GM12875 (cell line): ENCODE measurements around the gene PLTP.

Experiments
- H3K4me3 ChIP-seq: one replicate; pipeline ENCODE4 v1.5.1; 2011; ENCODE audit warnings: low read depth, low read length, control low read depth
- TF ChIP-seq, protein P1 (sequence below): IDR thresholded peaks from 2 replicates; pipeline ENCODE4 v1.5.1; 2011; ENCODE audit warnings: low read depth, mild to moderate bottlenecking, control low read depth, inconsistent platforms, low read length, moderate library complexity, borderline replicate concordance; ENCODE audit not compliant: insufficient read depth

The PLTP gene

DNA sequence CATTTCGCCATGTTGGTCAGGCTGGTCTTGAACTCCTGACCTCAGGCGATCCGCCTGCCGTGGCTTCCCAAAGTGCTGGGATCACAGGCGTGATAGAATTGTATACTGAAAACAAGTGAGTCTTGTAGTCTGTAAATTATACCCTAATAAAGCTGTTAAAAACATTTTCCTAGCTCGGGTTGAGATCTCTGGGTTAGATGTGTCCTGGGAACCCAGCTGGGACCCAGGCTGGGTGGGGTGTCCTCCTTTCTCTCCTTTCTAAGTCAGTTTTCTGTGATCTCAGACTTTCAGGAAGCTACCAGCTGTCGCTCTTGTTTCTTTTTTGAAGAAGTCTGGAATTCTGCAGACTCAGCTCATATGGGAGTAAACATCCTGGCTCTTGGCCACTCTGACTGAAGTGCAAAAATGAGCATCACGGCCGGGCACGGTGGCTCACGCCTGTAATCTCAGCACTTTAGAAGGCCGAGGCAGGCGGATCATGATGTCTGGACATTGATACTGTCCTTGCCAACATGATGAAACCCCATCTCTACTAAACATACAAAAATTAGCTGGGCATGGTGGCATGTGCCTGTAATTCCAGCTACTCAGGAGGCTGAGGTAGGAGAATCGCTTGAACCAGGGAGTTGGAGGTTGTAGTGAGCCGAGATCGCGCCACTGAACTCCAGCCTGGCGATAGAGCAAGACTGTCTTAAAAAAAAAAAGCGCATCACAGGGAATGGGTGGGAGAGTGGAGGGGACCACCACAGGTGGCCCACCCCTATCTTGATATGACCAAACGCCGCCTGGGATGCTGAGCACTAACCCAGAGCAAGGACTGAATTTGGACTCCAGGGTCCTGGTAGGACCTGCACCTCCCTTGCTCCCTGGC is 12.7 kb upstream of the PLTP start:
- TF ChIP-seq, protein P1, sequence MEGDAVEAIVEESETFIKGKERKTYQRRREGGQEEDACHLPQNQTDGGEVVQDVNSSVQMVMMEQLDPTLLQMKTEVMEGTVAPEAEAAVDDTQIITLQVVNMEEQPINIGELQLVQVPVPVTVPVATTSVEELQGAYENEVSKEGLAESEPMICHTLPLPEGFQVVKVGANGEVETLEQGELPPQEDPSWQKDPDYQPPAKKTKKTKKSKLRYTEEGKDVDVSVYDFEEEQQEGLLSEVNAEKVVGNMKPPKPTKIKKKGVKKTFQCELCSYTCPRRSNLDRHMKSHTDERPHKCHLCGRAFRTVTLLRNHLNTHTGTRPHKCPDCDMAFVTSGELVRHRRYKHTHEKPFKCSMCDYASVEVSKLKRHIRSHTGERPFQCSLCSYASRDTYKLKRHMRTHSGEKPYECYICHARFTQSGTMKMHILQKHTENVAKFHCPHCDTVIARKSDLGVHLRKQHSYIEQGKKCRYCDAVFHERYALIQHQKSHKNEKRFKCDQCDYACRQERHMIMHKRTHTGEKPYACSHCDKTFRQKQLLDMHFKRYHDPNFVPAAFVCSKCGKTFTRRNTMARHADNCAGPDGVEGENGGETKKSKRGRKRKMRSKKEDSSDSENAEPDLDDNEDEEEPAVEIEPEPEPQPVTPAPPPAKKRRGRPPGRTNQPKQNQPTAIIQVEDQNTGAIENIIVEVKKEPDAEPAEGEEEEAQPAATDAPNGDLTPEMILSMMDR = no peak
- H3K4me3 ChIP-seq = no peak overlapping the region

DNA sequence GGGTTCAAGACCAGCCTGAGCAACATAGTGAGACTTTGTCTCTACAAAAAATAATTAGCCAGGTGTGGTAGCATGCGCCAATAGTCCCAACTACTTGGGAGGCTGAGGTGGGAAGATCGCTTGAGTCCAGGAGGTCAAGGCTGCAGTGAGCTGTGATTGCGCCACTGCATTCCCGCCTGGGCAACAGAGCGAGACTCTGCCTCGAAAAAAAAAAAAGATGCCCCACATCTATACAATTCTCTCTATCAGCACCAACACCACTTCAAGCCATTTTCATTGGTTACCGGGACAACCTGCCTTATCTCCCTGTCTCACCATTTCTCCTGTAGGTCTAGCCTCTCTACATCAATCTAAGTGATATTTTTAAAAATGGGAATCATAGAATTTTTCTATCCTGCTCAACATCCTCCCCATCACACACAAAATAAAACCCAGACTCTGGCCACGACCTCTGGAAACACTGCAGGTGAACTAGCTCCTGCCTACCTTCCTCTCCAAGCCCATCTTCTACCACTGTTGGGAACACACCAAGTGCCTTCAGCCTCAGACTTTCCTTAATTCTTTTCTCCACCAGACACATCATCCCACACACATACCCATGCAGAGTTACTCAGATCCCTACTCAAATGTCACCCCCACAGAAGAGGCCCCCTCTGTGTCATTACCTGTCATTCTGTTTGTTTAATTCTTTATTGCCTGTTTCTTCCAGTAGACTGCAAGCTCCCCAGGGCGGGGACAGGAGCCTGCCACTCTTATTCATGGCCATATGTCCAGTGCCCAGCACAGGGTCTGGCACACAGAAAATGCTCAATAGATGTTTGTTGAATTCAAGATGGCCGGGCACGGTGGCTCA is 9.6 kb upstream of the PLTP start:
- TF ChIP-seq, protein P1 = no peak
- no peak overlapping the region for H3K4me3 ChIP-seq

DNA sequence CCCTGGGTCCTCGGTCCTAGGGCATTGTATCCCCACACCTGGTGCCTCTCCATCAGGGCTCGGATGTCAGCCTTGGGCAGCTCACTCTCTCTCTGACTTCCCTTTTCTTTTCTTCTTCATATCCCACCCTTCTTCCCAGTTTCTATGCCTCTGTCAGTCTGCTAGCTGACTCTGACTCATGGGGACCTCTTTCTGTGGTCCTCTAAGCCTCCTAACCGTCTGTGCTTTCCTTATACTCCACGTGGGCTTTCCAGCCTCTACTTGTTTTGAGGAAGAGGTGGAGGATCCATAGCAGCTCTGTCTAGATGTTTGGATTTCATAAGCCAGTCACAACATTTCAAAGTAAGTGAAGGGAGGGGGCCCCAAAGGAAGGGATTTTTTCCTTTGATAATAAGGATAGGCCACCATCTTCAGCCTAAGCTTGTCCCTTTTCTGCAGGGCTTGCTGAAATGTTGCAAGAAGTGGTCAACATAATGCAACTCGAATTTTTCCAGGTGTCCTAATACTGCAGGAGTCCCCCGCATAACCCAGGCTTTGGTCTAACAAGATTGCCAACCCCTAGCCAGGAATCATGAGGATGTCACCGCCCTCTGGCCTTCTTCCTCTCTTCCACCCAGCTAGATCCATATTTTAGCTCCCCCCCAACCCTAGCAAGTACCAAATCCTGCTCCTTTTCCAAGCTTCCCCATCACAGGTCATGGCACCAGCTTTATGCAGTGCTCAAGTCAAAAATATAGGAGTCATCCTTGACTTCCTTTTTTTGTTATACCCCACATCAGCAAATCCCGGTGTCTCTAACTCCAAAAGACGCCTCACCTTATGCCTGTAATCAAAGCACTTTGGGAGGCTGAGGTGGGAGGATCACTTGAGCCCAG is 8.7 kb upstream of the PLTP start:
- TF ChIP-seq, protein P1 = no peak
- H3K4me3 ChIP-seq = no peak overlapping the region

DNA sequence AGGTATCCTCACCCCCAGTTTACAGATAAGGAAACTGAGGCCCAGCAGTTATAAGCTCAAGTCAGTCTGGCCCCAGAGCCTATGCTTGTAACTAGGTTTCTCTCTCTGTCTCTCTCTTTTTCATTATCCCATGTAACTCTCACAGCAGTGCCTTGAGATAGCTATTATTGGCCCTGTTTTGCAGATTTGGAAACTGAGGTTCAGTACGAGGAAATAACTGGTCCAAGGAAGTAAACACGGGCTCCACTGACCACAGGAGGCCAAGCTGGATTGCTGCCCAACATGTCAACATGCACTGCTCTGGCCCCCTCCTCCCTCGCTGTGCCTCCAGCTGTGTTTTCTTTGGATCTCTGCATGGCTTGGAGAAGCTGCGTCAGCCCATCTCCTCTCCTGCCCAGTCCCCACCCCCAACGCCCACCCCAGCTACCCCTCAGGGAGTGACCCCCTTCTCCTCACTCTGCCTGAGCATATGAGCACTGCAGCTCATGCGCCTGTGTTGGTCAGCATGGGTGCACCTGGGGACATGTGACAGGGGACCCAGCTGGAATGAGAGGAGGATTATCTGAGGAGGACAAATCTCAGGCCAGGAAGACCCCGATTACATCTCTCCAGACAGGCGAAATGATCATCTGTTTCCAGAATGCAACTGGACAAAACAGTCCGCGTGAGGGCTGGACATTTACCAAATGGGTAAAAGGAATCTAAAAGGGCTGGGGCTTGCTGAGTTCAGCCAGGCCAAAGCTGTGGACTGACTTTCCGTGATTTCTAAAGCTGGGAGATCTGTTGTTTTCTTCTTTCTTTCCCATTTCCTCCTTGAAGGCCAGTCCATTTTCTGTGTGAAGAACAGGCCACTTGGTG is 7.8 kb upstream of the PLTP start:
- TF ChIP-seq, protein P1 = no peak
- no peak overlapping the region for H3K4me3 ChIP-seq

DNA sequence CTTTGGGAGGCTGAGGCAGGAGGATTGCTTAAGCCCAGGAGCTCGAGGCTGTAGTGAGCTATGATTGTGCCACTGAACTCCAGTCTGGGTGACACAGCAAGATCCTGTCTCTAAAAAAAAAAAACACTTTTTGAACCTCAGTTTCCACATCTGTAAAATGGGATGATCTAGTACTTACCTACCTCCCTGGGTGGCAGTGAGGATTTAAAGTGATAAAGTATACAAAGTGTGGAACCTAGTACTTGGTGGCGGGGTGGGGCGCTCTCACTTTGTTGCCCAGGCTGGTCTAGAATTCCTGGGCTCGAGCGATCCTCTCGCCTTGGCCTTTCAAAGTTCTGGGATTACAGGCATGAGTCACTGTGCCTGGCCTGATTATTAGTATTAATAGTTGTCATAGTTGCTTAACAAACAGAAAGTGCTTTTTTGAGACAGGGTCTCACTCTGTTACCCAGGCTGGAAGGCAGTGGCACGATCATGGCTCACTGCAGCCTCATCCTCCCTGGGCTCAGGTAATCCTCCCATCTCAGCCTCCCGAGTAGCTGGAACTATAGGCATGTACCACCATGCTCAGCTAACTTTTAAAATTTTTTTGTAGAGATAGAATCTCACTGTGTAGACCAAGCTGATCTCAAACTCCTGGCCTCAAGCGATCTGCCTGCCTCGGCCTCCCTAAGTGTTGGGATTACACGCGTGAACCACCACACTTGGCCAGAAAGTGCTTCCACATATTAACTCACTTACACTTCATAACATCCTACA is 7.0 kb upstream of the PLTP start:
- H3K4me3 ChIP-seq = no peak overlapping the region
- TF ChIP-seq, protein P1 = no peak
